ENCODE results near the gene SHISA9.

Gene SHISA9

DNA sequence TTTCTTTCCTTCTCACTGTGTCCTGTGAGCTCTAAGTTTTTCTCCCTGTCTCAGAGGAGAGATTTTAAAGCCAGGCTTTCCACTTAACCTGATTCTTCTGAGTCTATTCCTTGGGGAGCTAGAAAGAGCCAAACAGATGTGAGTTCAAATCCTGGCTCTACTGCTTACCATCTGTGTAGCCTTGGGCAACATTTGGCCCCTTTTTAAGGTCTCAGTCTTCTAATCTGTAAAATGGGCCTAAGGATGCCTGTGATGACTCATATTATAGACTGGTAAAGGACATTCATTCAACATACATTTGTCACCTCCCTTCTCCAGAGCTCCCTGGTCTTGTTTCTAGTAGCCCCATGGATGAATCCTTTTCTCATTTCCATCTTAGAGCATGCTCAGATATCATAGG lies 304.0 kb downstream of the SHISA9 start:
- no peak for TF ChIP-seq POLR2AphosphoS5 (IDR thresholded peaks at IDR 0.05; ENCODE audit: low read depth, low read length)

DNA sequence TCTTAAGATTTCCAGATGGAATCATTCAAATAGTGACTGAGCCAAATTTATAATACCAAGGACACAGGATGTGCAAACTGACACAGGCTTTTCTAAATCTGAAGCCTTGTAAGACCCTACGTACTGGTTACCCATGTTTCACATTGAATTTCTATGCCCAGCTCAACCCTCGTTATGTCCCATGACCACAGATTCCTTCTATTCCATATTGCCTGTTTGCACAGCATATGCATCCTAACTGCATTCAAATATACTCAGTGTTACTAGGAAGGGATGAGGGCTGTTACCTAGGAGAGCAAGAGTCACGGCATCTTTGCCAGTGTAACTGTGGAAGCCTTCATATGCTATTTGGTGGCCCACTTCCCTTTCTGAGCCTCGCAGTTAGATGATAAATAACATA lies 305.2 kb downstream of the SHISA9 start:
- TF ChIP-seq SIN3A (IDR thresholded peaks at IDR 0.05; ENCODE audit: borderline replicate concordance, insufficient read depth, low read length): no peak
- no peak for TF ChIP-seq POLR2AphosphoS5 (IDR thresholded peaks at IDR 0.05; ENCODE audit: low read depth, low read length)
- no peak for TF ChIP-seq FOXP2 (optimal IDR thresholded peaks at IDR 0.05; ENCODE audit: borderline replicate concordance, extremely low read depth, extremely low read length, insufficient read depth)

DNA sequence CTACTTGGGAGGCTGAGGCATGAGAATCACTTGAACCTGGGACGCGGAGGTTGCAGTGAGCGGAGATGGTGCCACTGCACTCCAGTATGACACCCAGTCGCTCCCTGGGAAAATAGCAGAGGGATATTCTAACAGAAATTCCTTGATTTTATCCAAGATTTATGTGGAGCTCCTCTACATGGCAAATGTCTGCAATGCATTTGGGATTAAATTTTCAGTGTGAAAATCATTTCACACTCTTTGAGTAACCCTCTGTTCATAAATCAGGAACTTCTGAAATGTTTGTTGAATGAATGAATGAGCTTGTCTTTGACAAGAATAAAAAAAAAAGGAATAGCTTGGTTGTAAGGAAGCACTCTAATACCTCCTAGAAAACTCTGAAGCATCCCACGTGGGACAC lies 305.8 kb downstream of the SHISA9 start:
- TF ChIP-seq FOXP2 (optimal IDR thresholded peaks at IDR 0.05; ENCODE audit: borderline replicate concordance, extremely low read depth, extremely low read length, insufficient read depth): no peak
- TF ChIP-seq TAF1 (IDR thresholded peaks at IDR 0.05; ENCODE audit: borderline replicate concordance, insufficient read depth, low read length): no peak
- TF ChIP-seq, protein P1, sequence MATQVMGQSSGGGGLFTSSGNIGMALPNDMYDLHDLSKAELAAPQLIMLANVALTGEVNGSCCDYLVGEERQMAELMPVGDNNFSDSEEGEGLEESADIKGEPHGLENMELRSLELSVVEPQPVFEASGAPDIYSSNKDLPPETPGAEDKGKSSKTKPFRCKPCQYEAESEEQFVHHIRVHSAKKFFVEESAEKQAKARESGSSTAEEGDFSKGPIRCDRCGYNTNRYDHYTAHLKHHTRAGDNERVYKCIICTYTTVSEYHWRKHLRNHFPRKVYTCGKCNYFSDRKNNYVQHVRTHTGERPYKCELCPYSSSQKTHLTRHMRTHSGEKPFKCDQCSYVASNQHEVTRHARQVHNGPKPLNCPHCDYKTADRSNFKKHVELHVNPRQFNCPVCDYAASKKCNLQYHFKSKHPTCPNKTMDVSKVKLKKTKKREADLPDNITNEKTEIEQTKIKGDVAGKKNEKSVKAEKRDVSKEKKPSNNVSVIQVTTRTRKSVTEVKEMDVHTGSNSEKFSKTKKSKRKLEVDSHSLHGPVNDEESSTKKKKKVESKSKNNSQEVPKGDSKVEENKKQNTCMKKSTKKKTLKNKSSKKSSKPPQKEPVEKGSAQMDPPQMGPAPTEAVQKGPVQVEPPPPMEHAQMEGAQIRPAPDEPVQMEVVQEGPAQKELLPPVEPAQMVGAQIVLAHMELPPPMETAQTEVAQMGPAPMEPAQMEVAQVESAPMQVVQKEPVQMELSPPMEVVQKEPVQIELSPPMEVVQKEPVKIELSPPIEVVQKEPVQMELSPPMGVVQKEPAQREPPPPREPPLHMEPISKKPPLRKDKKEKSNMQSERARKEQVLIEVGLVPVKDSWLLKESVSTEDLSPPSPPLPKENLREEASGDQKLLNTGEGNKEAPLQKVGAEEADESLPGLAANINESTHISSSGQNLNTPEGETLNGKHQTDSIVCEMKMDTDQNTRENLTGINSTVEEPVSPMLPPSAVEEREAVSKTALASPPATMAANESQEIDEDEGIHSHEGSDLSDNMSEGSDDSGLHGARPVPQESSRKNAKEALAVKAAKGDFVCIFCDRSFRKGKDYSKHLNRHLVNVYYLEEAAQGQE (IDR thresholded peaks at IDR 0.05; ENCODE audit: insufficient read depth in 1 of 2, low read depth in 2 of 2, low read length in 2 of 2): no peak
- no peak for TF ChIP-seq POLR2AphosphoS5 (IDR thresholded peaks at IDR 0.05; ENCODE audit: low read depth, low read length)
- TF ChIP-seq SIN3A (IDR thresholded peaks at IDR 0.05; ENCODE audit: borderline replicate concordance, insufficient read depth, low read length): no peak

DNA sequence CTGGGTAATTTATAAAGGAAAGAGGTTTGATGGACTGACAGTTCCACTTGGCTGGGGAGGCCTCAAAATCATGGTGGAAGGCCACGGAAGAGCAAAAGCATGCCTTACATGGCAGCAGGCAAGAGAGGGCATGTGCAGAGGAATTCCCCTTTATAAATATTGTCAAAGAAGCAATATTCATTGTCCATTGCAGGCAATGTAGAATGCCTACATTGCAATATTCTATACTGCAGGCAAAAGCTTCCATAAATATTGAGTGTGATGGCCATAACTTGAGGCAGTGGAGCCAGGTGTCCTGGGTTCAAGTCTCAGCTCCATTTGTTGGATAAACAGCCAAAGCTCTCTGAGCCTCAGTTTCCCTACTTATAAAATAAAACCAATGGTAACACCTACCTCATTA lies 322.3 kb downstream of the SHISA9 start:
- TF ChIP-seq POLR2AphosphoS5 (IDR thresholded peaks at IDR 0.05; ENCODE audit: low read depth, low read length): no peak
- TF ChIP-seq, protein P1 (IDR thresholded peaks at IDR 0.05; ENCODE audit: insufficient read depth in 1 of 2, low read depth in 2 of 2, low read length in 2 of 2): no peak
- TF ChIP-seq FOXP2 (optimal IDR thresholded peaks at IDR 0.05; ENCODE audit: borderline replicate concordance, extremely low read depth, extremely low read length, insufficient read depth): no peak

DNA sequence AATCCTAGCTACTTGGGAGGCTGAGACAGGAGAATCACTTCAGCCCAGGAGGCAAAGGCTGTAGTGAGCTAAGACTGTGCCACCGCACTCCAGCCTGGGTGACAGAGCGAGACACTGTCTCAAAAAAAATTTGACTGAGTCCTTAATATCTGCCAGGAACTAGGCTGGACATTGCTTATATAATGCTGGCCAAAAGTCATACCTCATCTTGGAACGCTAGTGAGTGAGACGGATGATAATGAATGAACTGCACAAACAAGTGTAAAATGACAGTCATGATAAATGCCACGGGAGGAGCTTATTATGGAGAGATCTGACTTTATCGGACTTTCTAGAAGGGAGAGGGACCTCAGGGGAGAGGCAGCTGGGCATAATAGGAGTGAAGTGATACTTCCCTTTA lies 327.6 kb downstream of the SHISA9 start:
- TF ChIP-seq FOXP2 (optimal IDR thresholded peaks at IDR 0.05; ENCODE audit: borderline replicate concordance, extremely low read depth, extremely low read length, insufficient read depth) (no peak), TAF1 (IDR thresholded peaks at IDR 0.05; ENCODE audit: borderline replicate concordance, insufficient read depth, low read length) (no peak), POLR2AphosphoS5 (IDR thresholded peaks at IDR 0.05; ENCODE audit: low read depth, low read length) (no peak), SIN3A (IDR thresholded peaks at IDR 0.05; ENCODE audit: borderline replicate concordance, insufficient read depth, low read length) (no peak)
- TF ChIP-seq, protein P1 (IDR thresholded peaks at IDR 0.05; ENCODE audit: insufficient read depth in 1 of 2, low read depth in 2 of 2, low read length in 2 of 2): no peak

DNA sequence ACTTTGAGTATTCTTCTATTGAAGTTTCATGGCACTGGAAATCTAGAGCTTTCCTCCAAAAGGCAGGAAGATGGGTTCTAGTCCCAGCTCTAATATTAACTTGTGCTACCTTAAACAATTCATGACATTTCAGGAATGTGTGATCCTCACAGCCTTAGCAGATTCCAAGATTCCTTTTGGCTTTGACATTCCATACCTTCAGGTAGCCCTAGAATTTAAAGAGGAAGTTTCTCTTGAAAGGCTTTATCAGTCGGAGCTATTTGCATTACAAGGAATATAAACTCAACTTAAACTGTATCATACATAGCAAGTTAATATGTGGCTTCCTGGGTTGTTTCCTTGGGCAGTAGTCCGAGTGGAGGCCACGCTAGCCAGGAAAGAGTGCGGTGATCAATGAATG lies 330.0 kb downstream of the SHISA9 start:
- TF ChIP-seq TAF1 (IDR thresholded peaks at IDR 0.05; ENCODE audit: borderline replicate concordance, insufficient read depth, low read length) (no peak), POLR2AphosphoS5 (IDR thresholded peaks at IDR 0.05; ENCODE audit: low read depth, low read length) (no peak), FOXP2 (optimal IDR thresholded peaks at IDR 0.05; ENCODE audit: borderline replicate concordance, extremely low read depth, extremely low read length, insufficient read depth) (no peak), SIN3A (IDR thresholded peaks at IDR 0.05; ENCODE audit: borderline replicate concordance, insufficient read depth, low read length) (no peak)
- TF ChIP-seq, protein P1 (IDR thresholded peaks at IDR 0.05; ENCODE audit: insufficient read depth in 1 of 2, low read depth in 2 of 2, low read length in 2 of 2): no peak
